IMR-90 (cell line): ENCODE measurements around the gene BCLAF1. TPM values are rescaled to one million over a fixed set of nuclear protein-coding genes. Genes with fewer than 3 reads are reported as not detected.

Source experiments
- ATAC-seq: fragments of 200-7000 bp; cut with Tn5 transposase; 2 replicates; pipeline ENCODE4 v1.9.1; 2020; ENCODE audit warnings: low read depth, mild to moderate bottlenecking, moderate library complexity
- BruUV-seq: library from RNA; stranded (reverse); fragments of 400-500 nt; replicated peaks from 2 replicates; lab custom pipeline; 2021; lab: Mats Ljungman, UMichigan
- CTCF ChIA-PET: fragments of 300-600 bp; formaldehyde crosslinking; extraction: SDS; loops from one replicate; lab custom pipeline; 2021; ENCODE audit warnings: antibody characterized with exemption; lab: Yijun Ruan, JAX
- POLR2A ChIA-PET: fragments of 300-600 bp; sonication (Branson Sonifier 250); formaldehyde crosslinking; loops from one replicate; lab custom pipeline; 2022; ENCODE audit warnings: antibody characterized with exemption; ENCODE audit not compliant: unreplicated experiment; lab: Charles Lee
- DNase-seq: peaks from one replicate; pipeline ENCODE4 v3.0.0; 2013
- H2AFZ ChIP-seq: replicated peaks from 2 replicates; pipeline ENCODE3; 2013; ENCODE audit warnings: low read length, mild to moderate bottlenecking; ENCODE audit not compliant: poor library complexity
- H2AK5ac ChIP-seq: 2 replicates; pipeline ENCODE4 v1.6.1; 2013; ENCODE audit warnings: low read depth, low read length, inconsistent platforms
- H2AK9ac ChIP-seq: replicated peaks from 2 replicates; pipeline ENCODE3; 2013; ENCODE audit warnings: mild to moderate bottlenecking, low read depth, low read length, moderate library complexity; ENCODE audit not compliant: poor library complexity
- H2BK120ac ChIP-seq: 2 replicates; pipeline ENCODE4 v1.6.1; 2013; ENCODE audit warnings: low read depth, low read length, inconsistent platforms
- H2BK15ac ChIP-seq: 3 replicates; pipeline ENCODE4 v1.6.1; 2013; ENCODE audit warnings: low read depth, low read length, inconsistent platforms
- H2BK20ac ChIP-seq: 2 replicates; pipeline ENCODE4 v1.6.1; 2013; ENCODE audit warnings: low read depth, mild to moderate bottlenecking, inconsistent platforms, low read length, moderate library complexity
- H2BK5ac ChIP-seq: 2 replicates; pipeline ENCODE4 v1.6.1; 2013; ENCODE audit warnings: mild to moderate bottlenecking, low read depth, low read length, inconsistent platforms; ENCODE audit not compliant: poor library complexity, severe bottlenecking
- H3K14ac ChIP-seq: replicated peaks from 2 replicates; pipeline ENCODE4 v1.6.1; 2013; ENCODE audit warnings: low read depth, low read length, inconsistent platforms
- H3K18ac ChIP-seq: 2 replicates; pipeline ENCODE4 v1.6.1; 2013; ENCODE audit warnings: low read depth, low read length, control low read depth
- H3K23ac ChIP-seq: 2 replicates; pipeline ENCODE4 v1.6.1; 2013; ENCODE audit warnings: low read depth, low read length, inconsistent platforms
- H3K27ac ChIP-seq: 2 replicates; pipeline ENCODE4 v1.5.1; 2013; ENCODE audit warnings: mild to moderate bottlenecking, control low read depth, low read length; ENCODE audit not compliant: insufficient read depth
- H3K27me3 ChIP-seq: 2 replicates; pipeline ENCODE4 v1.6.1; 2013; ENCODE audit warnings: low read length; ENCODE audit not compliant: control insufficient read depth, insufficient read depth
- H3K36me3 ChIP-seq: 2 replicates; pipeline ENCODE4 v1.6.1; 2013; ENCODE audit warnings: low read length, mixed read lengths; ENCODE audit not compliant: control insufficient read depth, insufficient read depth
- H3K4ac ChIP-seq: 2 replicates; pipeline ENCODE4 v1.6.1; 2013; ENCODE audit warnings: low read depth, low read length, inconsistent platforms
- H3K4me1 ChIP-seq: 2 replicates; pipeline ENCODE4 v1.6.1; 2013; ENCODE audit warnings: low read length, mixed read lengths; ENCODE audit not compliant: control insufficient read depth, insufficient read depth
- H3K4me2 ChIP-seq: 2 replicates; pipeline ENCODE4 v1.6.1; 2013; ENCODE audit warnings: low read depth, mild to moderate bottlenecking, control low read depth, low read length, moderate library complexity
- H3K4me3 ChIP-seq: 2 replicates; pipeline ENCODE4 v1.5.1; 2013; ENCODE audit warnings: low read depth, mild to moderate bottlenecking, control low read depth, low read length, moderate library complexity; ENCODE audit not compliant: insufficient read depth
- H3K56ac ChIP-seq: 2 replicates; pipeline ENCODE4 v1.6.1; 2013; ENCODE audit warnings: low read length, inconsistent platforms; ENCODE audit not compliant: insufficient read depth; ENCODE audit errors: extremely low read depth
- H3K79me1 ChIP-seq, 2 experiments: 2 replicates each; pipeline ENCODE4 v1.6.1; 2013; ENCODE audit warnings: low read length in 2 of 2, inconsistent platforms in 1 of 2, low read depth in 1 of 2
- H3K9ac ChIP-seq: 2 replicates; pipeline ENCODE4 v1.6.1; 2013; ENCODE audit warnings: low read depth, low read length, control low read depth
- H3K9me1 ChIP-seq: 2 replicates; pipeline ENCODE4 v1.6.1; 2013; ENCODE audit warnings: low read length, inconsistent platforms; ENCODE audit not compliant: insufficient read depth
- H3K9me3 ChIP-seq: 2 replicates; pipeline ENCODE4 v1.6.1; 2013; ENCODE audit warnings: low read length; ENCODE audit not compliant: control insufficient read depth, insufficient read depth
- H4K20me1 ChIP-seq: 2 replicates; pipeline ENCODE4 v1.6.1; 2013; ENCODE audit warnings: low read length, inconsistent platforms; ENCODE audit not compliant: insufficient read depth
- H4K5ac ChIP-seq: 2 replicates; pipeline ENCODE4 v1.6.1; 2013; ENCODE audit warnings: mild to moderate bottlenecking, low read depth, low read length, control low read depth
- H4K8ac ChIP-seq, 2 experiments: 2 replicates each; pipeline ENCODE4 v1.6.1; 2013; ENCODE audit warnings: low read depth in 2 of 2, low read length in 2 of 2, control low read depth in 1 of 2, inconsistent platforms in 1 of 2
- H4K91ac ChIP-seq: 2 replicates; pipeline ENCODE4 v1.6.1; 2013; ENCODE audit warnings: low read depth, low read length, inconsistent platforms; ENCODE audit not compliant: insufficient read depth
- BHLHE40 ChIP-seq: fragments of 150-350 bp; IDR thresholded peaks from 2 replicates; pipeline ENCODE4 v1.6.1; 2016; ENCODE audit warnings: mild to moderate bottlenecking, low read depth, low read length
- CHD1 ChIP-seq: IDR thresholded peaks from 2 replicates; pipeline ENCODE4 v1.6.1; 2012; ENCODE audit warnings: low read depth, low read length, improper control_type of control experiment
- FOS ChIP-seq: fragments of 150-350 bp; IDR thresholded peaks from 2 replicates; pipeline ENCODE4 v1.6.1; 2016; ENCODE audit warnings: low read depth, low read length
- MAFK ChIP-seq: IDR thresholded peaks from 2 replicates; pipeline ENCODE4 v1.6.1; 2012; ENCODE audit warnings: low read depth, low read length, improper control_type of control experiment
- MAZ ChIP-seq: IDR thresholded peaks from 2 replicates; pipeline ENCODE4 v1.6.1; 2012; ENCODE audit warnings: low read depth, mild to moderate bottlenecking, low read length, improper control_type of control experiment, moderate library complexity, borderline replicate concordance
- MXI1 ChIP-seq: IDR thresholded peaks from 2 replicates; pipeline ENCODE4 v1.6.1; 2012; ENCODE audit warnings: low read depth, mild to moderate bottlenecking, low read length, moderate library complexity, borderline replicate concordance
- NFE2L2 ChIP-seq: fragments of 150-350 bp; IDR thresholded peaks from 2 replicates; pipeline ENCODE4 v1.6.1; 2016; ENCODE audit warnings: low read depth, mild to moderate bottlenecking, low read length
- POLR2A ChIP-seq: IDR thresholded peaks from 2 replicates; pipeline ENCODE4 v1.6.1; 2012; ENCODE audit warnings: mild to moderate bottlenecking, low read depth, low read length
- WGBS, 2 experiments: methylation state at CpG; one replicate each; pipeline versions ENCODE4 v1.1.5 to v1.1.7; 2013; ENCODE audit warnings: missing lambda C conversion rate in 2 of 2; ENCODE audit not compliant: insufficient read length in 1 of 2; ENCODE audit errors: extremely low coverage in 2 of 2; 5-methylcytosine and 5-hydroxymethylcytosine counted together
- dilution Hi-C: fragments of 300-500 bp; cut with HindIII; formaldehyde crosslinking; loops from one replicate; pipeline ENCODE4 v1.14.3; 2018; ENCODE audit warnings: low sequenced_read_pairs; ENCODE audit not compliant: unreplicated experiment
- in situ Hi-C: fragments of 300-500 bp; cut with MboI; formaldehyde crosslinking; loops from 3 replicates; pipeline ENCODE4 v1.14.3; 2019; ENCODE audit warnings: low sequenced_read_pairs, inconsistent platforms, mixed read lengths
- intact Hi-C: fragments of 100-400 bp; cut with micrococcal nuclease; formaldehyde crosslinking; loops from 2 replicates; pipeline ENCODE4 v1.10.0; 2022
- polyA plus RNA-seq, 3 experiments: library from polyadenylated mRNA; depleted of rRNA; stranded (reverse); fragments of >200 nt; gene quantifications; 2 replicates each; pipeline ENCODE4 v1.2.3, GENCODE V29; 2012; ENCODE audit warnings: low replicate concordance in 1 of 3
- total RNA-seq: library from RNA; depleted of rRNA; stranded (reverse); fragments of >200 nt; gene quantifications from 2 replicates; pipeline ENCODE4 v1.2.3, GENCODE V29; 2012

BCLAF1 gene
- total and polyA plus RNA-seq, 2 of the 4 experiments (the other 2 are of a cell fraction): 34.0 to 141 TPM

- Histone ChIP-seq H3K36me3 (no peaks in the 10 kb centered on the region), H3K4me3 (no peak overlapping the region), H3K27ac (no peak overlapping the region), H3K14ac (no peak overlapping the region), H3K4ac (no peak overlapping the region), H2BK5ac (no peak overlapping the region), H2AFZ (no peak overlapping the region), H3K27me3 (peaks cover 10% of the 10 kb centered on the region), H2AK9ac (no peak overlapping the region), H2BK15ac (no peak overlapping the region), H3K23ac (no peak overlapping the region), H3K9ac (no peak overlapping the region), H3K79me1 (no peaks in the 10 kb centered on the region), H3K9me3 (no peaks in the 10 kb centered on the region), H3K4me2 (no peak overlapping the region), H4K91ac (no peak overlapping the region), H3K4me1 (peaks cover 2% of the 10 kb centered on the region; the same call in 1 of the 2 replicates), H2AK5ac (no peak overlapping the region), H3K18ac (no peak overlapping the region), H3K56ac (no peak overlapping the region), H4K20me1 (no peaks in the 10 kb centered on the region), H3K9me1 (no peaks in the 10 kb centered on the region), H4K5ac (no peak overlapping the region), H4K8ac (no peak overlapping the region), H2BK120ac (no peak overlapping the region), H2BK20ac (no peak overlapping the region)
- DNase-seq: no peak
- WGBS, 2 experiments: 100% methylated on average over 4 of the region's 8 CpGs; no CpG with 5 or more reads in 1 of the 2 experiments
- no peak for TF ChIP-seq BHLHE40
- no peak for TF ChIP-seq MXI1
- no peak for TF ChIP-seq NFE2L2
- TF ChIP-seq POLR2A: no peak
- no peak for TF ChIP-seq MAZ
- TF ChIP-seq FOS: no peak
- no peak for TF ChIP-seq CHD1
- TF ChIP-seq MAFK: no peak
- in situ Hi-C loops: no loop called here
- BruUV-seq: no TSS peak
- ATAC-seq: no peak
- intact Hi-C loops: no loop called here
- CTCF ChIA-PET: no interaction called here
- POLR2A ChIA-PET: no interaction called here
- dilution Hi-C loops: no loop called here
These were observed 41.0 kb upstream of the BCLAF1 start for GRCh38 chr6:136330634-136331033.
